WTC11 (cell line): Measurements from ENCODE around the gene SBF2.

Experiments used
- CTCF ChIP-seq: fragments of 200-600 bp; IDR thresholded peaks from 2 replicates; pipeline ENCODE4 v1.8.0; 2022; ENCODE audit warnings: antibody characterized with exemption
- NR2C2 ChIP-seq: sonication (generic); formaldehyde crosslinking; IDR thresholded peaks from 2 replicates; pipeline ENCODE4 v1.8.0; 2022; ENCODE audit warnings: mild to moderate bottlenecking, missing genetic modification reagents
- SP1 ChIP-seq: sonication (generic); formaldehyde crosslinking; conservative IDR thresholded peaks from 2 replicates; pipeline ENCODE4 v1.8.1; 2022; ENCODE audit warnings: missing genetic modification reagents
- TCF7 ChIP-seq: sonication (generic); formaldehyde crosslinking; IDR thresholded peaks from 2 replicates; pipeline ENCODE4 v1.8.0; 2022; ENCODE audit warnings: mild to moderate bottlenecking, low read depth, missing genetic modification reagents, moderate library complexity

- TF ChIP-seq NR2C2 (CRISPR knock-in tag), result no peak
- TF ChIP-seq CTCF, result no peak
- no peak for TF ChIP-seq SP1 (CRISPR knock-in tag)
- no peak for TF ChIP-seq TCF7
Measured at GRCh38 chr11:9858822-9859221, 435.2 kb downstream of the SBF2 start.
